HG03196 (cell line): Measurements from ENCODE around the gene WRNIP1.

ENCODE experiments used
- ATAC-seq: cut with Tn5 transposase; IDR thresholded peaks from one replicate; pipeline ENCODE4 v1.9.1; 2021; ENCODE audit not compliant: unreplicated experiment

The WRNIP1 gene

DNA sequence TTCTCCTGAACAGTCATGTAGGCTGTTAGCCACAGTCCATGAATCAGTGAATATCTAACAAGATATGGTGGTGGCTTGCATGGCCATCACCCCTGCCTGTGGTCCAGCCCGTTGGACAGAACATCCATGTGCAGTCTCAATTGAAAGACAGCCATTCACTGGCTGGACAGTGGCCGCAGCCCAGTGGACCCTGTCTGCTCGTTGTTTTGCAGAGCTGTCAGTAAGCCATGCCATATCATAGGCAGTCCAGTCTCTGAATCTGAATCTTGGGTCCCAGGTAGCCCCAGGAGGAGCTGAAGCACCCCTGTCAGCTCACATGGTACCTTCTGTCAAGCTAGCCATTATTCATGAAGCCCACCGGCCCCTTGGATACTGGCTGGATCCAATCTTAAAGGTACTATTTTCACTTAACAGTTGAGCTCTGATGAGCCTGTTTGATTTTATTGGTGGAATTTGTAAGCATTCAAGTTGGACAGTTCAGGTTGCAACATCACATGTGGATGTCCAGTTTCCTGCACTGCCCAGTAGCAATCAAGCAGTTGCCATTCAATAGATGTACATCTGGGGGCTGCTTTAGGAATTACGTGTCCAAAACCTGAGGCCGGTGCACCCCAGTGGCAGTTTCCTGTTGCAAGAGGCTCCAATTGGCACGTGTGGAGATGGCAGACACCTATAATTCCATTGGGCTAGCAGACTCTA is 38.7 kb downstream of the WRNIP1 start:
- ATAC-seq = no peak

DNA sequence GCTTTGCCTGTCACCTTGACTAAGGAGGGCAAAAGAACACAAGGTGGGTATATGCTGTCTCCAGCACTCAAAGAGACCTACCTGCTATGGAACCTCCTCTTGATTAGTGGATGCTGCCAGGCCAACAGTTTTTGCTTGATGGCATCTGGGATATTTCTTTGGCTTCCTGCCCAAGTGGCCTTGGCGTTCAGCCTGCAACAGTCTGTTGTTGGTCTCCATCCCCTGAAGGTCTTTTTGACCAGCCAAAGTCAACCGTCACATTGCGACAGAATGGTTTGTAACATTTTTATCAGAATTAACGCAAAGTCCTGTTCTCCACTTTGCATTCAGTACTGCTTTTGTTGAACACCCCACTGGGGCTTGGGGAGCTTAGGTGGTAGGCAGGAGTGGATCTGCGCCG is 39.3 kb downstream of the WRNIP1 start:
- no peak for ATAC-seq

GRCh38 chr6:2805031-2805430 is 39.8 kb downstream of the WRNIP1 start:
- ATAC-seq = no peak

DNA sequence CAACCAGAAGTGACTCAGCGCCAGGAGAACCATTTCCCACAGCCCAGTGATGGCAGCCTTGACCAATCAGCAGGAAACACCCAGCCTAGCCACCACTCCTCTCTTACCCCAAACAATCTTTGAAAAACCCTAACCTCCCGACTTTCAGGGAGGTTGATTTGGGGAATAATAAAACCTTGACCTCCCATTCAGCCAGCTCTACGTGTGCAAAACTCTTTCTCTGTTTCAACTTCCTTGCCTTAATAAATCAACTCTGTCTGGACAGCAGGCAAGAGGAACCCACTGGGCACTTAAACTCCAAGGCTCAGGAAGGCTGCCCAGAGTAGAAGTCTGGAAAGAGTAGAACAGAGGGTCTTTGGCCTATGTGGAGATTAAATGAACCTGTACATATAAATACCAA is 41.5 kb downstream of the WRNIP1 start:
- ATAC-seq = no peak

DNA sequence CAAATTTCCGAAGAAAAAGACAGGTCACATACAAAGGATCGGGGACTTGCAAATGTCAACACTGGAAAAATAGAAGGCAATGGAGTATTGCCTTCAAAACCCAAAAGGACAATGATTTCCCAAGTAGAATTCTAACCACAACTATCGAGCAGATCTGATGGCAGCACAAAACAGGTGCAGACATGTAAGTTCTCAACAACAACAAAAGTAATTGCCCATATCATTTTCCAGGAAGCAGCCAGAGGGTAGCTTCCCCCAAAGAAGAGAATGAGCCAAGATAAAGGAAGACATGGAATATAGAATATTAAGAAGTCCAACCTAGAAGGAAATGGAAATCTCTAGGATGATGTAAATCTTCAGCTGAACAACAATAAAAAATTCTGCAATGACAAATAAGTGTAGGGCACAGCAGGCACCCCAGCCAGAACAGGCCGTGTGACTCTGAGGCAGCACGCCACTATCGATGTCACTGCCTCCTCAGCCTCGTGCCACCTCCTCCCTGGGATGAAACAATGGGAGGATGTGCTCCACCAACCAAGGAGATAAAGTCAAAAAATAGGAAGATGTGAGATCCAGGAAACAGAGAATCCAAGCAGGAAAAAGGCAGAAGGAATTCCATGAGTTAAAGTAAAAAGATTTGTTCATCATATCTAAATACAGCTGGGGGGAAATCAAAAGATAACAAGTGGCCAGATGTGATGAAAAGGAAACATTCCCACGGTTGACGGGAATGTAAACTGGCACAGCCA is 42.3 kb downstream of the WRNIP1 start:
- no peak for ATAC-seq

- ATAC-seq = no peak
These were observed 43.8 kb downstream of the WRNIP1 start for GRCh38 chr6:2809015-2809414.

DNA sequence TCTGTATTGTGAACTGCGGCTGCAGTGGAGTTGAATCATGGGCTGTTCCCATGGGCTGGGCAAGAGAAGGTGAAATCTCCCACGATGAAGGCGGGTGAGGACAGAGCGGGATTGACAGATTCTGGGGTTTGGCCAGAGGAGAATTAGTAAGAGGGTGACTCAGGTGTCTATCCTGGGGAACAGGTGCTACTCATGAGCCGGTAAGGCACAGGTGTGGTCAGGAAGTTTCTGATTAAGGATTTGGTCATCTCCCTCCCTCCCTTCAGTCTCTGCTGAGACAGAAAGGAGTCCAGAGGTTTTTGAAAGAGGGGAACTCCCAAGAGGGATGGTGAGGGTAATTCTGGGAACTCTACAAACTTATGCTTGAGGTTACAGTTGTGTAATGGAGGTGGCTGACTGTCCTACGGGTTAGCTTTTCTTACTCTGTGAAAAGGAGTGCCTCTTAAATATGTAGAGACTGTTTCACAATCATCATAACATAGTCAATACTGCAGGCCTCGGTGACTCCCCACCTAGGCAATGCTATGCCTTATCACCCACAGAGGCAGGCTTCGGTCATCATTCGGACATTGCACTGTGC is 45.0 kb downstream of the WRNIP1 start:
- no peak for ATAC-seq

DNA sequence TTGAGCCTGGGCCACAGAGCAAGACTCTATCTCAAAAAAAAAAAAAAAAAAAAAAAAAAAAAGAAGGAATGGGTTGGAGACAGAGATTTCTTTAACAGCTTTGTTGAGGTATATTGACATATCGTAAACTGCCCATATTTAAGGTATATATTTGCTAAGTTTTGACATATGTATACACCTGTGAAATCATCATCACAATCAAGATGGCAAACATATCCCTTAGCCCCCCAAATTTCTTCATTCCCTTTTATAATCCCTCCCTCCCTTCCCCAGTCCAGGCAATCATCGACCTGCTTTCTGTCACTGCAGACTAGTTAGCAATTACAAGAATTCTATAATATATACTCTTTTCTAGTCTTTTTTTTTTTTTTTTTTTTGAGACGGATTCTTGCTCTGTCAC is 47.5 kb downstream of the WRNIP1 start:
- no peak for ATAC-seq

- ATAC-seq = no peak
These were observed 51.0 kb downstream of the WRNIP1 start for GRCh38 chr6:2816158-2816557.

DNA sequence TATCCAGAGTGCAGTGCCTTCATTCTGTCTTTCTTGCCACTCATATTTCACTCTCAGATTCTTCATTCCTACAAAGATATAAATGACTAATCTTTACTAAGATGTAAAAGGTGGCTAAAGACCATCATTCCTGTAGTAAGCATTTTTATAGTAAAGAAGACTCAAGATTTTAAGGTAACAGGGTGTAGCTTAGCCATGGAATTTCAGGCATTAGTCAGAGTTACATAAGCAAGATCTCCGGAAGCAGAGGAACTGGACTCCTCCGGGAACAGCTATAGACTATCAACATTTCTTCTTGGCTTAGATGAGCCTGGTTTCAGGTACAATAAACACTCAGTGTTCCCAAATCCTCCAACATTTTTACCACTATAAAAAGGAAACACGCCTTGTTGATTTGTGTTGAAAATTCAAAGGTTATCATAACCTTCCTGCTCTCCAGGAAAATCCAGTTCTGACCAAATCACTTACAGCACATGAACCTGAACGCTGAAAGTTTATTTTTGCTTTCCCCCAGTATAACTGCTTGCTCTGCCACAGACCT is 52.8 kb downstream of the WRNIP1 start:
- ATAC-seq = no peak

DNA sequence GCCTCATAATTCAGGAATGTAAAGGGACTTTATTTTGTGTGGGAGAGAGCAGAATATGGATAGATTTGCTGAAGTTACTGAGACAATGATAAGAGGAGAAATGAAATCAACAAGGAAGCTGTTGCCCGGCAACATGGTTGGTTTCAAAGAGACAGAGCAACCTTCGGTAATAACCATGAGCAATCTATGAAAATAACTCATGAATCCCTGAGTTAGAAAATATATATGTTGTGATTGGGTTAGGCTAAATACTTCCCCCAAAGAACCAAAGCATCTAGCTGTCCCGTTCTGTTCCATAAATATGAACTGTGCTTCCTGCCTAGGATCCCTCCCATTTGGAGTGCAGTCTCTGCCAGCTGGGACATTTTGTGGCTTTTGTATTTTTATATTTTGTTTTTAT is 53.4 kb downstream of the WRNIP1 start:
- no peak for ATAC-seq

DNA sequence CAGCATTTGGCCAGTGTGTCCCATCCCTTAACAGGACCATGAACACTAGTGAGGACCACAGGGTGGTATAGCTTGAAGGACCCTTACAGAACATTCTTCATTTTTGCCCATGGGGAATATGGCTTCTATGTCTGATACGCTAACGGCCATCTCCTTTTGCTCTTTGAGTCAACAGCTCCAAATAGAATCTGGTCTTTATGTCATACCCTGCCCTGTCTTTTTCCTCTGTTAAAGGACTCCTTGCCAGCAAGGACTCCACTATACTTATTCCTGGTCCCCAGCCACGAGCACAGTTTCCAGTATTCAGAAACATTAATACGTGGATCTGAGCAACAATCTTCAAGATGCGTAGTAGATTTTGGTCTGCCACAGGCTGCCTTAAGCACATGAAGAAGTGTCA is 53.9 kb downstream of the WRNIP1 start:
- no peak for ATAC-seq

DNA sequence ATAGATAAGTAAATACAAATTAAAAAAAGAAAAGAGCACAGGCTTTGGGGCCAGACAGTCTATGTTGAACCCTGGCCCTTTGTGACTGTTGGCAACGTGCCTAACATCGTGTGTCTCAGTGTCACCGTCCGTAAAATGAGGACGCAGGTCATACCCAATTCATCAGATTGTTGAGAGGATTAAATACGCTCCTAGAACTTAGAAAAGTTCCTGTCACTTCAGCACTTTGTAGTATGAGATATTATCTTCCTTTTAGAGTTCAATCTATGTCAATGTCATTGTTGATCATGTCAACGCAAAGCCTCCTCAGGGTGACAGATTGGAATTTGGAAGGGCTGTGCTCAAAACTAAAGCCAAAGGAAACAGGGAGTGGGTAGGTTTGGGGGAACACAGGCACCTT is 54.8 kb downstream of the WRNIP1 start:
- ATAC-seq = no peak

DNA sequence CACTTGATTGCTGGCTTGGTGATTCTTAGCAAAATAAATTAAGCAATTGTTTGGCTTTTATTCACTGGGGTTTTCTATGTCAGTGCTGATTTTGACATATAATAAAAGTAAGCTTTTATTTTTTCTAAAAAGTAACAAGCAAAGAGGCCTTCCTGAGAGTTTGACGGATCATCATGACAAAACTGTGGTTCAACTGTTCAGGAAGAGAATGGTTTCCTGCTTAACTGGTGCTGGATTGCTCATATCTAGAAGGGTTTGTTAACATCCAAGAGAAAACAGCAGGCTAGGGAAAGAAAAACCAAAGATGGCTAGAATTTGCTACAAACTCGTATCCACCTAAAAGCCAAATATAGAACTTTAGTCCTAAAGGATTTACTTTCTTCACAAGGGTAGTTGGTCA is 55.2 kb downstream of the WRNIP1 start:
- no peak for ATAC-seq

- ATAC-seq = no peak
These were observed 56.4 kb downstream of the WRNIP1 start for GRCh38 chr6:2821554-2821953.

DNA sequence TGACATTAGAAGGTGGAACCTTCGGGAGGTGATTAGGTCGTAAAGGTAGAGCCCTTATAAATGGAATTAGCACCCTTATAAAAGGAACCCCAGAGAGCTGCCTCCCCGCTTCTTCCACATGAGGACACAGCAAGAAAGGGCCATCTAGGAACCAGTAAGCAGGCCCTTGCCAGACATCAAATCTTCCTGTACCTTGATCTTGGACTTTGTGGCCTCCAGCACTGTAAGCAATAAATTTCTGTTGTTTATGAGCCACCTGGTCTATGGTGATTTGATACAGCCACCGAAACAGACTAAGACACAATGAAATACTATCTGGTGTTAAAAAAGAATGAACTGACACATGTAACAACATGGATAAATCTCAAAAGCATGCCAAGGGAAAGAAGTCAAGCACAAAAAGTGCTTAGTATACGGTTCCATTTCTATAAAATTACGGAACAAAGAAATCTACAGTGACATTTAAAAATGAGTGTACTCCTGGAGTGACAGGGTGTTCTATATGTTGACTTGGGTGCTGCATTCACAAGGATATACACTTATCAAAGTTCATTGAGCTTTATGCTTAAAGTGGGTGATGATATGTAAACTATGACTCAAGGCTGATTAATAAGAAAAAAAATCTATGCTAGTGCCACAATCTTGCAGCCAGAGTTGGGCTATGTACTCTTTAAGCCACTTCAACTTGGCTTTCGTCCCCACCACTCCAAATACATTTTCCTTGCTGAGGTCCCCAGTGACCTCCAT is 58.1 kb downstream of the WRNIP1 start:
- ATAC-seq = no peak

DNA sequence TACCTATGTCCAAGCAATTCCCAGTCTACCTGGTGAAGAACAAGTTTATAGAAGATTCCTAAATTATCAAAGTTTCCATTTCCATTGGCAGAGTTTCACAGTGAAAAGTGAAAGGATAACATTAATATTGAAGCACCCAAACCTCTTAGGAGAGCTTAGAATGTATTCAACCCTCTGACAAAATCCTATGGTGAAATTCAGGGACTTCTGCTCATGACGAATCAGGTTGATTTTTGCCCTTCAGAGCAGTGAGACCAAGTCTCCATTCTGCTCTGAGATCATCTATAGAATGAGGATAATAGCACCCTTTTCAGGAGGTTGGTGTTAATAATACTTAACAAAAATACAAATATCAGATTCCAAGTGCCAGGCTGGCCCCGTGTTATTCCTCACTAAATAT is 60.9 kb downstream of the WRNIP1 start:
- ATAC-seq = no peak

- no peak for ATAC-seq
These were observed 61.9 kb downstream of the WRNIP1 start for GRCh38 chr6:2827142-2827541.

GRCh38 chr6:2828629-2829028 is 63.4 kb downstream of the WRNIP1 start:
- no peak for ATAC-seq

- ATAC-seq = no peak
These were observed 64.1 kb downstream of the WRNIP1 start for GRCh38 chr6:2829253-2829652.

- ATAC-seq = no peak
These were observed 65.0 kb downstream of the WRNIP1 start for GRCh38 chr6:2830183-2830582.
